Skin of body (tissue), 2 donors: ENCODE measurements around the gene KDM4D. TPM values are rescaled to one million over a fixed set of nuclear protein-coding genes. Genes with fewer than 3 reads are reported as not detected.
"Not testable (repeated sequence)": the region's sequence is repeated elsewhere in the genome, so short reads cannot be mapped to it uniquely, and the experiment has no call there.

Experiments used
- DNase-seq: peaks from one replicate; lab custom pipeline; 2025; lab: John Stamatoyannopoulos, UW
- total RNA-seq: library from RNA; depleted of rRNA; stranded (reverse); fragments of >200 nt; gene quantifications from one replicate; pipeline ENCODE4 v1.2.3, GENCODE V29; 2014

KDM4D gene
- total RNA-seq, 1 donor from 2014 or later: 0.59 TPM

DNA sequence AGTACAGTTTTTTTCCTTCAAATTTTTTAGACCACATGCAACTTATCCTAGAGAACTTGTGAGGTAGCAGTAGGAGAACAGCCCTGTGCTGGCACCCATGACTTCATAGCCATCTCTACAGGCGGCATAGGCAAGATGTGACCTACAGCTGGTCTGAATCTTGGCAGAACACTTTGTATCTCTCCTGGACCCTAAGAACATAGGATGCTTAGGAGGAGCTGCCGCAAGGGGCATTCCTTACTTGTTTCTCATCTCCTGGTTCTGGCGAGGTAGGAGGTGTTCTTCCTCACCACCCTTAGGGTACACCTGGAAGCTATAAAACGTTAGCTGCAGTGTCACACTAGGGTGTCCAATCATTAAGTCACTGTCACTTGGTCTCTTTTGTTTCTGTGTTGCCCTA is 16.5 kb upstream of the KDM4D start:
- DNase-seq: no peak

GRCh38 chr11:94958121-94958696 is 15.3 kb upstream of the KDM4D start:
- peak; percentile 63 for DNase-seq

DNA sequence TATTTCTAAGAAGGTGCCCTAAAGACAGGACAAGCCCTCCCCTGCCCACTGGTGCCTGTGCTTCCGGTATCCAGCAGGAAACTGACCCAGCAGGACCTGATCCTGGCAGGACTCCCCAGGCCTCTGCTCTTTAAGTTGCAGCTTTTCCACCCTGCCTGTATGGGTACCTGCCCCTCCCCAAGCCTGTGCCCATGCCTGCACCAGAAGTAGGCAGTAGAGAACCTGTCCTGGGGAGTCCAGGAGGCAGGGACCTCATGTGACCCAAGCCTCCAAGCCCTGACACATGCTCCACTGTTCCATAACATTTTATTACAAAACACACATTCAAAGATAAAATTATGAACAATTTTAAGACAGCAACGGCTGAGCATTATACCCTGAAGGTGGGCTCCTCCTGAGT is 14.3 kb upstream of the KDM4D start:
- no peak for DNase-seq

DNA sequence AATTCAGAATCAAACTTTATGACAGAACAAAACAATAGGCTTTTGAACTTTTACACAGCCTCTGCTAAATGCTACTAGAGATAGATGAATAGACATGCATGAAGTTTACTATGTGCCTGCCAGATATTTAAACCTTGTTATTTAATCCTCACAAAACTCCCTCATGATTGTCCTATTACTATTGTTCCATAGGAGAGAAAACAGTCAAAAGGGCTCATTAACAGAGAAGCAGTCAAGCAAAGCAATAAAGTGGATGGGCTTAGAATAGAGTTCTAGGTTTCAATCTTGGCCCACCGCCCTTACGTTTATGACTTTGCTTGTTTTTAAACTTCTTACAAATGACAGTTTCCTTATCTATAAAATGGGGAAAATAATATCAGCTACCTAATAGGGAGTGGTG is 13.0 kb upstream of the KDM4D start:
- DNase-seq: no peak

- no peak for DNase-seq
These were observed 12.3 kb upstream of the KDM4D start for GRCh38 chr11:94961255-94961654.

- DNase-seq: no peak
These were observed 8.6 kb upstream of the KDM4D start for GRCh38 chr11:94964934-94965333.

DNA sequence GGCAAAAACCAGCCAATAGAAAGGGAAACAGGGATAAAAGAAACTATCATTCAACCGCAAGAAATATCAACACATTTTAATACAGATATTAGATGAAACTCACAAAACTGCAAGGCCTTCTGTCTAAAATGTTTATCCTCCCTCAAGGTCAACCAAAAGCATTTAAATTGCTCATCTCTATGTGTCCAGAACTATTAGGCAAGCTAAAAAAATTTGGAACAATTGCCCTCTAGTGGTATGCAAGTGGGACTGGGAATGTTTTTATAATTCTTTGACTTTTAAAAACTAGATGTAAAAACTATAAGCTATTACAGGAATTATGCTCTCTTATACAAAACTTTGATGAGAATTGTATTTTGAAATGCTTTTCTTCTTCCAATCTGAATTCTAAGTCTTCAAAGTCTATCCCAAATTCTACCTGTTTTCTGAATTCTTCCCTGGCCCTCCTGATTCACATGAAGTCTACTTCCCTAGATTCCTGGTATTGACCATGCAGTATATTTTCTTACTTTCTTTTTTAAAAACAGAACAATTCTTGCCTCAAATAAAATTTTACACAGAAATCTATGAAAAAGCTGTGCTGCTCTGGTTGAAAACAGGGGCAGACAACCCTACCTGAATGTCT is 5.1 kb upstream of the KDM4D start:
- peak; percentile 11 for DNase-seq

DNA sequence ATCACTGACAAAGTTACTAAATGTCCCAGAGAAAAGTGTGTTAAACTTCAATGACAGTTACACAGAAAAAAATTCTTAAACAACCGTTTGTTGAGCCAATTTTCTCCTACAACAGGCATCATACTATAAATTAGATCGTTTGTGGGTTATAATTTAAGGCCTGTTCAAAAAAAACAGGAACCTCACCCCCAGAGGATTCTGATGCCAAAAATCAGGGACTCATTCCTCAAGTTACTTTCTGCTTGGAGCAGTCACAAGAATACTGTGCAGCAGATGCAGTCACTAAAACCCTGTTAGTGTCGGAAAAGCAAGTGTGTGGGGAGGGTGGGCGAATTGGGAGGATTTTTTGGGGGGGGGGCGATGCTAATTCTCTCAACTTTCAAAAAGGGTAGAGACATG is 810 bp upstream of the KDM4D start:
- no peak for DNase-seq

- no peak for DNase-seq
These were observed 669 bp downstream of the KDM4D start for GRCh38 chr11:94974178-94974577.

DNA sequence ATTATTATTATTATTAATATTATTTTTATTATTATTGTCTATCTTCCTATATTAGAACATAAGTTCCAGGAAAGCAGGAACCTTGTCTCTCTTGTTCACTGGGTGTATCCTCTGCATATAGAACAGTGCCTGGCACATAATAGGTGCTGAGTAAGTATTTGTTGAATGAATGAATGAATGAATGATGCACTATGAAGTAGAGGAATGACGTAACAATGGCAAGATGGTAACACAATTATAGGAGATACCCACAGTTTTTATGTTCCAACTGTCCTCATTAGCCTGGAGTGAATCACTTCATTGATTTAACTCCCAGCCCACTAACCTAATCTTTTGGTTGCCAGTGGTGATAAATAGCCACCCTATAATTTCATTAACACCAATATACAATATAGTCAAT is 2.1 kb downstream of the KDM4D start:
- no peak for DNase-seq

DNA sequence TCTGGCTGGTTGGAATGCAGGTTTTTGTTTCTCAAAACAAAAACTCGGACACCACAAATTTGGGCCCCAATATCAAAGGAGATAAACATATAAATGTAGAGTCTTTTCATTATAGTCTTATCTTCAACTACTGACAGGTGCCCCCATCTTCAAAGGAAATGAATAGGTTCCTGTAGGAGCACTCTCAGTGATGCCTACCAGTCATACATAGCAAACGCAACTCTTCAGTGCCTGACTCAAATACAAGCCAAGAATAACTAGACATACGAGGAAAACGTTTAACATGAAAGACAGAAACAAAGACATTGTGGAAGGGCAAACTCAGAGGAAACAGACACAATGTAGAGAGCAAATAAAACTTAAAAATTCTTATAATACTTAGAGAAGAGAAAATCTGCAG is 13.9 kb downstream of the KDM4D start:
- DNase-seq: no peak

- no peak for DNase-seq
These were observed 15.2 kb downstream of the KDM4D start for GRCh38 chr11:94988748-94989147.

- no peak for DNase-seq
These were observed 20.0 kb downstream of the KDM4D start for GRCh38 chr11:94993400-94993943.

DNA sequence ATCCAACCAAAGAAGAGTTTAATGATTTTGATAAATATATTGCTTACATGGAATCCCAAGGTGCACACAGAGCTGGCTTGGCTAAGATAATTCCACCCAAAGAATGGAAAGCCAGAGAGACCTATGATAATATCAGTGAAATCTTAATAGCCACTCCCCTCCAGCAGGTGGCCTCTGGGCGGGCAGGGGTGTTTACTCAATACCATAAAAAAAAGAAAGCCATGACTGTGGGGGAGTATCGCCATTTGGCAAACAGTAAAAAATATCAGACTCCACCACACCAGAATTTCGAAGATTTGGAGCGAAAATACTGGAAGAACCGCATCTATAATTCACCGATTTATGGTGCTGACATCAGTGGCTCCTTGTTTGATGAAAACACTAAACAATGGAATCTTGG is 23.9 kb downstream of the KDM4D start:
- DNase-seq: no peak

- DNase-seq: no peak
These were observed 24.8 kb downstream of the KDM4D start for GRCh38 chr11:94998285-94998684.

- no peak for DNase-seq
These were observed 30.2 kb downstream of the KDM4D start for GRCh38 chr11:95003716-95004115.

GRCh38 chr11:95005642-95006041 is 32.1 kb downstream of the KDM4D start:
- DNase-seq: no peak

DNA sequence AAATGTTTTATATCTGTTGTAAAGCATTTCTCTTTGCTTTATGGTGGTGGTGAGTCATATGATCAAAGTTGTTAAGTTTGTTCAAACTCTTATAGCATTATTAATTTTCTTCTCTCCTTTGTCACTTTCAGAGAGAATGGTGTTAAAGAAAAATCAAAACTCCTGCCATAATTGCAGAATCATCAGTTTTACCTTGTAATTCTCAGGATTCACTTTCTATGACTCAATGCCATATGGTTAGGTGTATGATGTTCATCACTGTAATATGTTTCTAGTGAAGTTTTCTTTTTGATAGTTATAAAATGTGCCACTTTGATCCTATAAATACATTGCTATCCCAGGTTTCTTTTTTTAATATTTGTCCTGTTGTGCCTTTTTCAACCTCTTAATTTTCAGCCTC is 37.9 kb downstream of the KDM4D start:
- no peak for DNase-seq

DNA sequence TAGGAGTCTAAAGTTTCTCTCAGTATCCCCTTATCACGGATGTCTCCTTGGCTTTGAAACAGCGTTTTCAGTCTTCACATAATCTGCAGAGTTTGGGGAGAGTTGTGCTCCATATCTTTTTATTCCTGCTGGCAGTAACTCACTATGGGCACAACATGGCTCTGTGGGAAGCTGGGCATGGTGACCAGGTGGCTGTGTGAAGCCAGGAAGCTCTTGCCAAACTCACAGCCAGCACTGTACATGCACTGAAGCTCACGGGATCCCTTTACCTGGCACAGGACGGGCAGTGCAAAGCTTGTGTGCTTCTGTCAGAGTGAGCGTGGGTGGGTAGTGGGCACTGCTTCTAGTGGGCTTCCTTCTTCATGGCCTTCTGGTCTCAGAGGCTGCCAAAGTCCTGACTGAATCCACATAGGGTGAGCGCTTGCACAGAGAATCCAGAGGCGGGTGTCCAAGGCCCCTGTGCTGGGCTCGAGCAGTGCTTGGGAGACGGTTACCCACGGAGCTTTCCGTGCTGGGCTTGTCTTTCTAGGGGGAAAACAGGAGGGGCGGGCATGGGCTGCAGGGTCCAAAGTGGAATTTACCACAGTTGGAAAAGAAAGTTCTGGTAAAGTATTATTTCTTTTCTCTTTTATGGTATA is 40.8 kb downstream of the KDM4D start:
- DNase-seq: no peak

GRCh38 chr11:95016139-95016538 is 42.6 kb downstream of the KDM4D start:
- DNase-seq: no peak

GRCh38 chr11:95021468-95021867 is 48.0 kb downstream of the KDM4D start:
- not testable (repeated sequence) for DNase-seq

GRCh38 chr11:95024958-95025357 is 51.4 kb downstream of the KDM4D start, which contains the start of gene KDM4E:
Gene KDM4E (plus strand): TSS chr11:95025258. CDS start chr11:95025558, 300 bp downstream.
- DNase-seq: no peak

DNA sequence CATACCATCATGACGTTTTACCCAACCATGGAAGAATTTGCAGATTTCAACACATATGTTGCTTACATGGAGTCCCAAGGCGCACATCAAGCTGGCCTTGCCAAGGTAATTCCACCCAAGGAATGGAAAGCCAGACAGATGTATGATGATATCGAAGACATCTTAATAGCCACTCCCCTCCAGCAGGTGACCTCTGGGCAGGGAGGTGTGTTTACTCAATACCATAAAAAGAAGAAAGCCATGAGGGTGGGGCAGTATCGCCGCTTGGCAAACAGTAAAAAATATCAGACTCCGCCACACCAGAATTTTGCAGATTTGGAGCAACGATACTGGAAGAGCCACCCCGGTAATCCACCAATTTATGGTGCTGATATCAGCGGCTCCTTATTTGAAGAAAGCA is 52.1 kb downstream of the KDM4D start:
- not testable (repeated sequence) for DNase-seq
